Activated CD8-positive, alpha-beta memory T cell treated with anti-CD3 and anti-CD28 coated beads, Interleukin-2, amount 50 U/mL, for 4 hours (primary cell): ENCODE results near the gene KLHL12.

Experiments used
- DNase-seq: peaks from one replicate; pipeline ENCODE4 v3.0.0-alpha.2; 2020

The KLHL12 gene

GRCh38 chr1:202926581-202927491, at the start of gene KLHL12:
Gene KLHL12, minus strand, starts transcription at chr1:202927234. Its CDS starts 2,072 bp downstream, at chr1:202925162.
- DNase-seq = peak; percentile 95

GRCh38 chr1:202976633-202977032, 49.6 kb upstream of the KLHL12 start:
- no peak for DNase-seq

DNA sequence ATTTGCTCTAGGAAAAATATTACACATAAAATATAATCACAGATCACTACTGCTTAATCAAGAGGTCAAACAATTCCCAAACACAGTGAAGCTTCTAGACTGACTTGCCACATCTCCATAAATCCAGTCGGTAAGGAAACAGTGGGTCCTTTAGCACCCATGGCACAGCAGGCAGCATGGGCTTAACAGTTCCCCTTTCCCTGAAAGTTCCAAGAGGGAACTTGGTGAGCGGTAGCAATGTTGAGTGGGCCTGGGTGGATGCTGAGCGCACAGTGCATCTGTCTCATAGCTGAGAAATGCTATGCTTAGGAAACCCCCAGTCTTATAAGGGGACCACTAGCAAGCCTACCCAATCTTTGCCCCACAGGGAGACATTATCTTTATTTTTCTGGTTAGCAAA, 47.8 kb upstream of the KLHL12 start:
- DNase-seq = no peak

DNA sequence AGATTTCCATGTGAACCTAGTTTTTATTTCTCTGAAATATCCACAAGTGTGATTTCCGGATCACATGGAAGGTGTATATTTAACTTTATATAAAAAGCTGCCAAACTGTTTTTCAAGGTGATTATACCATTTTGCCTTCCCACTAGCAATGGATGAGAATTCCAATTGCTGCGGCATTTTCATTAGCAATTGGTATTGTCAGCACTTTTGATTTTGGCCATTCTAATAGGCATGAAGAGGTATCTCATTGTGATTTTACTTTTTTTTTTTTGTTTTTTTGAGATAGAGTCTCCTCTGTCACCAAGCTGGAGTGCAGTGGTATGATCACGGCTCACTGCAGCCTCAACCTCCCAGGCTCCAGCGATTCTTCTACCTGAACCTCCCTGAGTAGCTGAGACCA, 45.0 kb upstream of the KLHL12 start:
- no peak for DNase-seq

DNA sequence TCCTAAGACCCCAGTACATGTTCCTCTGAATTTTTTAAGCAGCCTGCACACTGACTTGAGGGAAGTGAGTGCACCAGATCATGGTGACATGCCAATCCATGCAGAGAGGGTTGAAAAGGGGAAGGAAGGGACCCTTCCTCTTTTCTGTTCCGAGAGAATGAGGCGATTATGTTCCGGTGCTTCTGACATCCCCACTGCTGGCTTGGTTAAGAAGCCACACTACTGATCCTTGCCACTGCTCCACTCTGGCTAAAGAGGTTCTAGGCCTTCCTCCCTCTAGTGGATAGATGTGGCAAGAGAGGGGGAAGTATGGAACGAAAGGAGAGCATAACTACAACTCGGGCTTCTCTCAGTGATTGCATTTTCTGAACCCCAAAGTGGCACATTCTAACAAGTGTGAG, 41.9 kb upstream of the KLHL12 start:
- no peak for DNase-seq

GRCh38 chr1:202968351-202968750, 41.3 kb upstream of the KLHL12 start:
- no peak for DNase-seq

- no peak for DNase-seq
These were observed 40.7 kb upstream of the KLHL12 start for GRCh38 chr1:202967684-202968281.

DNA sequence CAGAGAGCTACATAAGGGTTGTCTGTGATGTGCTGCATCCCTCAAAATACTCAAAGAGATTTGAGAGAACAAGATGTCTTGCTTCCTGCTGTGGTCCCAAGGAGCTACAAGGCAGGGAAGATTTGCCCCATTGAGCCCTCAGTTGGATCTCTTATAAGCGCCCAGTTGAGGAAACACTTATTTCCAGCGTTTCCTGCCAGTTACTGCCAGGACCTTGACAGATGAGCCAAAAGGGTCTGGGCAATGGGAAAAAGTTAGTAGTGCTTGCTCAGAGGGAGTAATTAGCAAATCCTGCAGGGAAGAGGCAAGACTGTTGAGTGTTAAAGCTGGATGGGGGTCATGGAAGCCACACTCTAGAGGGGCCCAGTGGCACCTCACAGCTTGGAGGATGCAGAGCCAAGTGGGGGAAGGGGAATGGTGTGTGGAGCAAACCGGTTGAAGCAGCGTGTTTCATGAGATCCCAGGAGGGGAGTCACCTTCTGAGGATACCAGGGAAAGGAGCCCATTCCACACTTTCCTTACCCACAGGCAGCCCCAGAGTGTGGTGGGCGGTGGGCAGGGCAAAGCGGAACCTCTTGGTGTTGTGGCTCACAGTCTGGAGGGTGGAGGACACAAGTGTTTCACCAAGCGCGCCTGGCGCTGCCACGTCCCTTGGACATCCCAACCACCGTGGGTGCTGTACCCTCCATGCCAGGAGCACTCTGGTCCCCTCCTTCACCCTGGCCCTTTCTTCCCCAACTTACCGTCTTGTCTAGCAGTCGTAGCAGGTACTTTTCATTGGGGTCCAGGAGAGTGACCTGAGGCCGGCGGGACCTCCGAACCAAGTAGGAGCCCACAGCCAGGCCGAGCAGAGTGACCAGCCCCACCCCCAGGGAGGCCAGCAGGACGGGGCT, 39.2 kb upstream of the KLHL12 start:
- no peak for DNase-seq

- DNase-seq = no peak
These were observed 38.4 kb upstream of the KLHL12 start for GRCh38 chr1:202965422-202965821.

GRCh38 chr1:202964791-202965410, 37.9 kb upstream of the KLHL12 start:
- no peak for DNase-seq

- DNase-seq = no peak
These were observed 34.3 kb upstream of the KLHL12 start for GRCh38 chr1:202961220-202961880.

- no peak for DNase-seq
These were observed 32.2 kb upstream of the KLHL12 start for GRCh38 chr1:202959276-202959620.

GRCh38 chr1:202958544-202959275, 31.7 kb upstream of the KLHL12 start:
- DNase-seq = no peak

DNA sequence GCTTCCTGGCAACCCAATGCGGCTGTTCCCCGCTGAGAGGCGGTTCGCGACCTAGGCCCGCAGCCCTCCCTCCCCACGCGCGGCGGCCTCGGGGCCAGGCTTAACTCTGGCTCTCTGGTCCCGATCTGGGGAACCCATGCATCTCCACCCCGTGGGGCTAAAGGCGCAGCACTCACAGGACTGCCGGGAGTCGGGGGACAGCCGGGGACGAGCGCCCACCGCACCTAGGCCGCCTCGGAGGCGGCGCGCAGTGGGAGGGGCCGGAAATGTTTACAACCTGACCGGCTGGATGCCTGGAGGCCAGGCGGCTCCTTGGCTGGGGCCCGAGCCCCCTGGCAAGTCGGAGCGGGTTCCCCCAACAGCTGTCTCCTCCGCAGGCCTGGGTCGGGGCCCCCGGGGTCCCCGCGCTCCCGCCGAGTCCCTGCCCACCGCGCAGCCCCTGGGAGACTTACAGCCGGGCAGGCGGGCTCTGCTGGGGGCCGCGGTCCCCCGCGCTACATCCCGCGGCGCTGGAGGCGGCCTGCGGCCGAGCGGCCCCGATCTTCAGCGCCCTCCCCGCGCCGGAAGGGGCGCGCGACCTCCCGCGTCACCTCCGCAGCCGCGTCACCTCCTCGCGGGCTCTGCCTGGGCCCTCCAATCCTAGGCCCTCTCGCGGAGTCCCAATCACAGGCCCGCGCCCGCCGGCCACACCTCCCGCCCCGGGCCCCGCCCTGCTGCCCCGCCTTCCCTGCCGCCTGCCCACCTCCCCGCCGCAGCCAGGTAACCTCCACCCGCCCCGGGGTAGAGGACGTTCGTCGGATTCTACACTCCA, 30.9 kb upstream of the KLHL12 start, which contains the start of gene ADIPOR1:
TSS of gene ADIPOR1 (minus strand) at position 580 of the 811 bp plus-strand sequence. CDS start 7,242 bp downstream, outside the sequence.
- peak; percentile 95 for DNase-seq

- DNase-seq = no peak
These were observed 29.9 kb upstream of the KLHL12 start for GRCh38 chr1:202956969-202957368.

DNA sequence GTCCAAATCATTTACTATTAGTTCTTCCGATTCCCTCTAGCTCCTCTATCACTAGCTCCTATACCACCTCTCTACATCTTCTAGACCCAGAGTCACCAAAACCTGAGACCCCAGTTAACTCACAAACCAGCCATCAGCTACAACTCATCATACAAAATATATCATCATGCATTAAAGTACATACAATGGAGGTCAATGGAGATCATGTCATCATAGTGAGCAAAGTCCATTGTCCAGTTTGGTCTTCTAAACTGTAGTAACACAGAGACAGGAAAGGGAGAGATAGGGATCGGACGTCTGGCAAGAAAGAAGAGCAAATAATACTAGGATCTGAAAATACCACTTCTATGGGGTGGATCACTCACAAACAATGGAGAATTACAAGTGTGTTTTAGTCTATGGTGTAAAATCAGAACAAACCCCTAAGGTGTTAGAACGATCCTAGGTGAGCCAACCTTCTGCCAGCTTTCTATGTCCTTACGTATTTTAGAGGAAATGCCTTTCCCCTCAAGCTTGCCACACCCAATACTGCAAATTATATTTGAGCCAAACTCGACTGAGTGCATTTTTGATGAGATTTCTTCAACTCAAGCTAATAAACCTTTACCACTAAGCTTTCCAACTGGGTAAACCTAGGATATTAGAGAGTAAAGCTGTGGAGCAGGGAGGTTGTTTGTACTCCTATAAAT, 27.2 kb upstream of the KLHL12 start:
- DNase-seq = no peak

- DNase-seq = no peak
These were observed 26.4 kb upstream of the KLHL12 start for GRCh38 chr1:202953392-202953791.

DNA sequence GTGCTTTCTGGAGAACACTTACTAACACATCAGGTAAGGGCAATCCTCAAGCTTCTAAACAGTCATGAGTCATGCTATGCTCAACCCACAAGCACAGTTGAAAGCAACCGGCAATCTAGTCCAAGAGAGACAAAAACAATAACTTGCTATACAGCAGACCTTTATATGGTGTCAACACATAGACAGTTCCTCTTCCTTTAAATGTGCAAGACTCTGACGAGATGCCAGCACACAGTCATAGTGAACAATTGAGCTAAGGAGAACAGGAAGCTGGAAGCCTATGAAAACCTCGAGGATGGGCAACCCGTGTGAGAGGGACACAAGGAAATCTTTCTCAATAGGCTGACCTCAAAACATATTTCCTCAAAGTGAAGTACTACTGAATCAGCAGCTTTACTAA, 25.8 kb upstream of the KLHL12 start:
- no peak for DNase-seq

- DNase-seq = no peak
These were observed 25.1 kb upstream of the KLHL12 start for GRCh38 chr1:202952099-202952498.

DNA sequence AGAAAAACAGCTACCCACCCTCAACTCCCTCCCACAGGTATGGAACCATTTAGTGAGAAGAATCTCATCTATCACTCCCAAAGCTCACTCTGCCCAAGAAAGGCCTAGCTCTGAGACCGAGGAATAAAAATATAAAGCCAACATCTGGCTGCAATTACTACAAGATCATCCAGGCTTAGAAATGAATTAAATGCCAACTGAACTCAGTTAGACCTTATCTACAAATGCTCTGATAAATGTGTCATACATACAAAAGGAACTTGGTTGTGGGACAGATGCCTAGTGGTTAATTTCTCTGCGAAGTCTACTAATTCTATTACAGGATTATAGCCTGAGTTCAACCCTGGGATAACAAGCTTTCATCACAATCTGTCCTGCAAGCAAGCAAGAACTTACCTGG, 24.4 kb upstream of the KLHL12 start:
- no peak for DNase-seq
